GM21786 (cell line): ENCODE results near the gene LATS1.
"Not testable (repeated sequence)": the region's sequence is repeated elsewhere in the genome, so short reads cannot be mapped to it uniquely, and the experiment has no call there.

Experiments
- ATAC-seq: cut with Tn5 transposase; IDR thresholded peaks from one replicate; pipeline ENCODE4 v1.9.1; 2021; ENCODE audit not compliant: unreplicated experiment

The LATS1 gene

DNA sequence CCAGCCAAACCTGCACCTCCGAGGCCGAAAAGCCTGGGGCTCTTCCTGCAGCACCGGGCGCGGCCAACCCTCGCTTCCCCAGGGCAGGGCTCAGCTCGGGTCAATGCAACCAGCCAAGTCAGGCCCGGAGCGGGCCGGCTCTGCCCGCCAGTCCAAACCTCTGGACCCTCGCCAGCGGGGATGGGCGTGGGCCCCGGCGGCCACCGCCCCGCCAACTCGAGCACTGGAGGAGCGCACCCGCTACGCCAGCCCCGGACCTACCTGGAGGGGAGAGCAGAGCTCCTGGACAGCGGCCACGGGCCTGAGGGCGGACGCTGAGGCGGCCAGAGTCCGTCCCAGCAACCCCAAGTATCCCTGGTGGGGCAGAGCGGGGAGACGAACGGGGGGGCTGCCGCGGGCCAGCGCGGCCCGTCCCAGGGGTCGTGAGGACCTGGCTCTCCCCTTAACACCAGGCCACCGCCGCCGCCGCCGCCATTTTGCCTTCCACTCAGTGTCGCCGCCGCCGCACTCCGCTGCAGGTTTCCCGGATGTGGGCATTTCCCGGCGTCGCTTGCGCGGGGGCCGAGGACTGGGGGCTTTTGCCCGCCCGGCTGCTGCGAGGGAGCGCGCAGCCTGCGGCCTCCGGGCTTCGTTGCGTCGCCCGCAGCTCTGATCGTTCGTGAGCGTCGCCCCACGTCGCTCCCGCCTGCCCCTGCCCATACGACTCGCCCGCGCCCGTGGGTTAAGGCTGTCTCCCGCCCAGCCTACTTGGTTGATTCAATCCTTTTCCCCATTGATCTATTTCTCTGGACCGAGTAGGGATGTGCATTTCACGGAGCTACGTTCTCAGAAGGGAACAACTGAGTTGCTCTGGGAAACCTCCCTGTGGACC lies at the start of gene LATS1:
Gene LATS1, minus strand, starts transcription at position 514 of the 871 bp plus-strand sequence. CDS start 15,975 bp downstream, outside the sequence.
- peak; percentile 82 for ATAC-seq

DNA sequence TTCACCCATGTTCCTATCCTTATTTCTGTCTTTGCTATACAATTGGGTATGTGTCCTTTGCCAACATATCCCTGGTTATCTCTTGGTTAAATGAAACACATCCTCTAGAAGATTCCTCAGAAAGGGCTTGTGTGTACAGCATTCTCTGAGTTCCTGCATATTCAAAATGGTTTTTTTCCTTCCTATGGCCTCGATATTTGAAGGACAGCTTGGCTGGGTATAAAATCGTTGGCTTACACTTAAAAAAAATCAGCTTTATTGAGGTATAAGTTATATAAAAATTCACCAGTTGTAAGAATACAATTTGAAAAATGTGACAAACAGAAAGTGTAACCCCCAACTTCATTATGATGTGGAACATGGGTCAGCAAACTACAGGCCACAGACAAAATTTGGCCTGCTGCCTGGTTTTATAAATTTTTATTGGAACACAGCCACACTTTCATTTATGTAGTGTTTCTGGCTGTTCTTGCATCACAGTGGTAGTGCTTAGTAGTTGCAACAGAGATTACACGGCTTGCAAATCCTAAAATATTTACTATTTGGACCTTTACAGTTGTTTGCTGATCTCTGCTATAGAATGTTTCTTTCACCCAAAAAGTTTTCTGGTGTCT lies 48.4 kb upstream of the LATS1 start:
- ATAC-seq = no peak

DNA sequence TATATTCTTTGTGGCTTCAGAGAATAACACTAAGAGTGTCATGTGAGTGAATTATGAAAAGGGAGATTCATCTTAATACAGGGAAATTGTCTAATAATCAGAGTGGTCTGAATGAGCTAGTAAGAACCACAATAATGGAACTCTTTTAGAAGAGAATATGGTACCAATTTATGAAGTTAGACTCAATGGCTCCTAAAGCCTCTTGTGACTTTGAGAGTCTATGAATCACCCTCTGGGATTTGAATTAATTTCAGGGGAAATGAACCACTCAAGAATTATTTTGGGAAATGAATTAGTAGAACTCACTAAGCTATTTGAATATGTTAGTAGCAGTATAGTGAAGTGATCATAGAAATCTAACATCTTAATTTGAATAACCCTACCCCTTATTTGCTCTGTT lies 46.0 kb upstream of the LATS1 start:
- ATAC-seq = no peak

DNA sequence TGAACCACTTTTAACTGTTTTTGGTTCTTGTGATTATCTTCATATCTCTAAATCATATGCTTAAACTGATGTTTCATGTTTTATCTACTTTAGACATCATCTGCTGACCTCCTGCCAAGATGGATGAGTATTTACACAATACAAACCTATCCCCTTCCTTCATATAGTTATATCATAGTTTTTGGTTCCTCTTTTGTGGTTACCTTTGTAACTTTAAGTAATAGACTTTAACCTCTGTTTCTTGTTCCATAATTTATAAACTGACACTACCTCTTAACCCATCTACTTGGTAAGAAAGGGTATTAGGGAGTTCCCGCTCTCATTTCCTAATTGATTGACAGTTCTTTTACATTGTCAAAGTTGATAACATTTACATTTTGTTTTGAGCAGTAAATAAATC lies 43.5 kb upstream of the LATS1 start:
- peak; percentile 99 for ATAC-seq

DNA sequence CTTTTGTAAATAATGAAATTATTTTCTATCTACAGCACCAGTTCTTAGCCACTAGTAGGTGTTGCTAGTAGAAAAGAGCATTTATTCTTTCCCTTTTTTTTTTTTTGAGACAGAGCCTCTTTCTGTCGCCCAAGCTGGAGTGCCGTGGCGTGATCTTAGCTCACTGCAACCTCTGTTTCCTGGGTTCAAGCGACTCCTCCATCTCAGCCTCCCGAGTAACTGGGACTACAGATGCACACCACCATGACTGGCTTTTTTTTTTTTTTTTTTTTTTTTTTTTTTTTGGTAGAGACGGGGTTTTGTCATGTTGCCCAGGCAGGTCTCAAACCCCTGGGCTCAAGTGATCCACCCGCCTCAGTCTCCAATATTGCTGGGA lies 38.3 kb upstream of the LATS1 start:
- no peak for ATAC-seq

DNA sequence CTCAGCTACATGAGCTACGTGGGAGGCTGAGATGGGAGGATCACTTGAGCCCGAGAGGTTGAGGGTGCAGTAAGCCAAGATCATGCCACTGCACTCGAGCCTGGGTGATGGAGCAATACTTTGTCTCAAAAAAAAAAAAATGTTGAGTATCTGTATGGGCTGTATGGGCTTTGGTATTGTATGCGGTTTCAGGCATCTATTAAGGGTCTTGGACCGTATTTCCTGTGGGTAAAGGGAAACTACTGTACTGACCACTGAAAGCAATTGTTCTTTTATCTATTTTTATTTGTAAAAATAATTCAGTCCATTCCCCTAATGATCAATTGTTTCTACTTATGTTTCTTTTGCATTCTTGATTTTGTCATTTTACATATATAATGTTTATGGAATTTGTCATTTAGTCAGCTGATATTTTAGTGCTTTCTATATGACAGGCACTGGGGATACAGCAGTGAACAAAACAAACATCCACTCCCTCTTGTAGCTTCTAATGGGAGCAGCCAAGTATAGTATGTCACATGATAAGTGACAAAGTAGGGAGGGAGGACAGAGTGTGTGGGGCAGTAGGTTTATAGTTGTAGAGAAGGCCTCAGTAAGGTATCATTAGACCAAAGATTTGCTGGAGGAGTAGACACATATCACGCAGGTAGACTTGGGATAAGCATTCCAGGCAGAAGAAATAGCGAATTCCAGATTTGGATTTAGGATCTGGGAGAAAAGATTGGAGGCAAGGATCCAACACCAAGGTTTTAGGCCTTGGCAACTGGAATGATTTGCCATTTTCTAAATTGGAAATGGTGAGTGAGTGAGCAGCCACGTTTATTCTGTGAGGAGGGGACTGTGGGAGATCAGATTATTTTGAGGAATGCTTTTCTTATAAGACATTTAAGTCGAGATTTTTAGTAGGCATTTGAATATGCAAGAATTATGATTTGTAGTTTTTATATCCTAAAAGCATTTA lies 37.7 kb upstream of the LATS1 start:
- peak; percentile 81 for ATAC-seq

DNA sequence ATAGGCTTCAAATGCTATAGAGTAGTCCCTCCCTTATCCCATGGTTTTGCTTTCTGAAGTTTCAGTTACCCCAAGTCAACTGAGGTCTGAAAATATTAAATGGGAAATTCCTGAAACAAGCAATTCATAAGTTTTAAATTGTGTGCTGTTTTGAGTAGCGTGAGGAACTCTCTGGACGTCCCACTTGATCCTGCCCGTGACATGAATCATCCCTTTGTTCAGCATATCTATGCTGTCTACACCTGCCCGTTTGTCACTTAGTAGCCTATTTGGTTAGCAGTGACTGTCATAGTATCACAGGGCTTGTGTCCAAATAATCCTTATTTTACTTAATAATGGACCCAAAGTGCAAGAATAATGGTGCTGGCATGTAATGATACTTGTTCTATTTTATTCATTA lies 36.6 kb upstream of the LATS1 start:
- ATAC-seq = no peak

DNA sequence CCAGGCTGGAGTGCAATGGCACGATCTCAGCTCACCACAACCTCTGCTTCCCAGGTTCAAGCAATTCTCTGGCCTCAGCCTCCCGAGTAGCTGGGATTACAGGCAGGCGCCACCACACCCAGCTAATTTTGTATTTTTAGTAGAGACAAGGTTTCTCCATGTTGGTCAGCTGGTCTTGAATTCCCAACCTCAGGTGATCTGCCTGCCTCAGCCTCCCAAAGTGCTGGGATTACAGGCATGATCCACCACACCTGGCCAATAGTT lies 35.4 kb upstream of the LATS1 start:
- ATAC-seq = not testable (repeated sequence)

DNA sequence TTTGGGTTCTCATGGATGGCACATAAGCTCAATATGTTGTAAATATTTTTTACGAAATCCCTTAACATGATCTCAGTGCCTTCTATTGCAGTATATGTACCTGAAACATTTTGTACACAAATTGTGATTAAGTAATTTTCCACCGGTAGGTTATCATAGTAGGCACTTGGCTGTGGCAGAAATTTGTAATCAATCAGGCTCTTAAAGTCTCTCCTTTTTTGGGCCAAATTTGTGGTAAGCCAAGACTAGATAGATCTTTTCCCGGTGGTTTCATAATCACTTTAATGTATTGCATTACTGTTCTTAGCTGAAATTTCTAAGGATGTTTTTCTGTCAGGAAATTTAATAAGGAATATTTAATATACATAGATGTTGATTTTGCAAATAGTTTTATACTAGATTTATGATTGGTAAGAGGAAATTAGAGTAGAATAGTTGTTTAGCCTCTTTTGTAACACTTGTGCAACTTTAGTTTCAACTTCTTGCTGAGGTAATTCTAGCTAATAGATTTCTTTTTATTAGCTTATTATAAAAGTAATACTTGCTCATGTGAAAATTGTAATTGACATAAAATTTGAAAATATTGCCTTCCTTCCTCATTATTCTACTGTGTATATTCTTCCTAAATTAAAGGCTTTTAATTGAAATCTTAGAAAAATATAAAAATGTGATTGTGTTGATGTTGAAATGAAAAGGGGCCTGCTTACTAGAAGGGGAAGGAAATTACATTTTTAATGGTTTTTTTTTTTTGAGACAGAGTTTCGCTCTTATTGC lies 34.9 kb upstream of the LATS1 start:
- no peak for ATAC-seq

DNA sequence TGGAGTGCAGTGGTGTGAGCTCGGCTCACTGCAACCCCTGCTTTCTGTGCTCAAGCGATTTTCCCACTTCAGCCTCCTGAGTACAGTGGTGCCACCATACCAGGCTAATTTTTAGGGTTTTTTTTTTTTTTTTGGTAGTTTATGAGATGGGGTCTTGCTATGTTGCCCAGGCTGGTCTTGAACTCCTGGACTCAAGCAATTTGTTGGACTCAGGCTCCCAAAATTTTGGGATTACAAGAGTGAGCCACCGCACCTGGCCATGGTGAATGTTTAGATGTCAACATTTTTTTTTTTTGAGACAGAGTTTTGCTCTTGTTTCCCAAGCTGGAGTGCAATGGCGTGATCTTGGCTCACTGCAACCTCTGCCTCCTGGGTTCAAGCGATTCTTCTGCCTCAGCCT lies 34.0 kb upstream of the LATS1 start:
- not testable (repeated sequence) for ATAC-seq

DNA sequence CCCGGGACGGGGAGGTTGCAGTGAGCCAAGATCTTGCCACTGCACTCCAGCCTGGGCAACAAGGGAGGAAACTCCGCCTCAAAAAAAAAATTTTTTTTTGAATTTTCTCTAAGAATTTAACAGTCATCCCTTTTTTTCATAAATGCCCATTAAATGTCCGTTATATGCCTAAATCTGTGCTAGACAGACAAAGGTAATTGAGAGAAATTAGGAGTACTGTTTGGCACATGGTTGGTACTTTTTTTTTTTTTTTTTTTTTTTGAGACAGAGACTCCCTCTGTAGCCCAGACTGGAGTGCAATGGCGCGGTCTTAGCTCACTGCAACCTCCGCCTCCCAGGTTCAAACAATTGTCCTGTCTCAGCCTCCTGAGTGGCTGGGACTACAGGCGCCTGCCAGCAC lies 33.3 kb upstream of the LATS1 start:
- ATAC-seq = no peak

DNA sequence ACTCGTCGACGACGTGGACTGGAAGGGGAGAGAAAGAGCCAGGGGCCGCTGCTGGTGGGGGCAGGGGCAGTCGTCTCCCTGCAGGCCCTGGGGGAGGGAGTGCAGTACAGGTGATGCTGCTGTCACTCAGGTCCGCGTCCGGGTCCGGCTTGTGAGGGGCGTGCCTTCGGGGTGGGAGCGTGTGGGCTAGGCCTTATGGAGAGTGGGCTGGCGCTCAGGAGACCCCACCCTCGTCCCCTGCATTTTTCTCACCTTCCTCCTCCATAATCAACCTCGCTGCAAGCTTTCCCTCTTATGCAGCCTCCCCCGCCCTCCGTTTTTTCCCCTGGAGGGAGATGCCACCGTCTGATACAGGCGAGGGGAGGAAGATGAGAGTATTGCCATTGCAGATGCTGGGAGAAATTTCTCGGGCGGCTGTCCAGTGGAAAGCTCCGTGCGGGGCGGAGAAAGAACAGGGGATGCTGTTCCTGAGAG lies 32.3 kb upstream of the LATS1 start:
- peak; percentile 37 for ATAC-seq

DNA sequence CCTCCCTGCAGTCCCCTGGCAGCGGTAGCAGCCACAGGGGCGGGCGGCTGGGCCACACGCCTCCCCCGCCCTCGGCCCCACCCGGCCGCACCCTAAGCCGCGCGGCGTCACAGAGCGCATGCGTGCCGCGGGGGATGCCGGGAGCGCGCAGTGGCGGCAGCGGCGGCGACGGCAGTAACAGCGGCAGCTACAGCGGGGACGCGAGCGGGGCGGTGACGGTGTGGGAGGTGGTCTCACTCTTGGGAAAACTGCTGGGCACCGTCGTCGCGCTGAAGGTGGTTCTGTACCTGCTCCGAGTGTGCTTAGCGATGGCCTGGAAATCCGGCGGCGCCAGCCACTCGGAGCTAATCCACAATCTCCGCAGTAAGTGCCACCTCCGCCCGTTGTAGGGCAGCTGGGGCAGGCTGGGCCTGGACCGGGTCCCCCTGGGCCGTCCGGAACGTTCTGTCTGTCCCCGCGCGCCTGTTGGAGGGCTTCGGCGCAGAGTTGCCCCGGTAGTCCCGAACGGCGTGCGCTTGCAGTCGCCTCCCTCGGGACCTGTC lies 31.8 kb upstream of the LATS1 start, which contains the start of gene PCMT1:
Gene PCMT1, plus strand, starts transcription at position 148 of the 542 bp plus-strand sequence. Its CDS starts 161 bp downstream, at position 309.
- peak; percentile 83 for ATAC-seq

DNA sequence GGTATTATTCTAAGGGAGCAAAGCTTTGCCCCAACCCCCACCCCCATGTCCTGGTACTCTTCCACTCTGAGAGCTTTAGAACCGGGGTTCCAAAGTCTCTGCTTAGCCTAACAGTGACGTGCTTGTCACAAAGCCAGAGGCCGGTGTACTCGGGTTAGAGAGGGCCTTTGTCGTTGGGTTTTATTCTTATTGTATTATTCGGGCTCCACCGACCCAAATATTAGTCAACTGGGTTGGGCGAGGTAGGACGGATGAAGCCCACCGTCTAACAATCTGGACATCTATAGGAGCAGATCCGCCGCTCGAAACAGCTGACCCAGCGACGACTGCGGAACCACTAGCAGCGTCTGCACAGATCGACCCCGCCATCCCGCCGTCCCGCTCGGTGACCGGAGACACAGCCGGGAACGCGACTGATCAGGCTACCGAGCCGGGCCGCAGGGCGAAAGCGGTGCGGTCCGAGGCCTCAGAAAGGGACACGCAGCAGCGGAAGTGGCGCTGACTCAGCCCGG lies 31.2 kb upstream of the LATS1 start:
- not testable (repeated sequence) for ATAC-seq

DNA sequence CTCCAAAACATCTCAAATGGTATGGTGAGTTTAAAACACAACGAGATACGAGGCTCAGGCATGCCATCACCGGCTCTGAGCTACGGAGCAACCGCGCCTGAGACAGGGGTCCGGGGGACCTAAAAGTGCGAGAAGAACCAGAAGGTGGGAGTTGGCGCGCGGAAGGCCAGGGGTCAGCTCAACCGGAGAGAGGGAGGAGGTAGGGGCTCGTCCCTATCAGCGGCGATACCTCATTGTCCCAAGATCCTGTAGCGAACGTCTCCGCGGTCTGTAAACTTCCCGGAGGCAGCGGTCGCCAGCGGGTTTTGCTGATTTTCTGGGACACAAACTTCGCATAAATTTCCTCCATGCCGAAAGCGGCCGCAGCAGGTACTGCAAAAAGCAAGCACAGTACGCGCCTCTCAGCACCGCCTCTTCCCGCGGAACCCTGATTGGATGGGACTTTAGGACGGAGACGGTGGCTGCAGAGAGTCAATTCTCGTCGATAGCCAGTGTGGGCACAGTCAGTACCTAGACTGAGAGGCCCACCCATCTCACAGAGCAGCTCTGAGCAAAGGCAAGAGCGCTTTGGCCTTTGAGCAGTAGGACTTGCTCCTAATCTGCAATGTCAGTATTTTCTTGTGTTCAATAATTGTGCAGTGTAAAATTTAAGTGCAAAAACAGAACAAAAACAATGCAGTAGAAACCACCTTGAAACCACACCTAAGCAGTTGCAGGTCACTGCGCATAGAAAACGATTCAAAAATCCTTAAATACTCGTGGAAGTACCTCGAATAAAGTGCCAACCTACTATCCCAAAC lies 28.4 kb upstream of the LATS1 start, which contains the start of gene NUP43:
Gene NUP43, minus strand, starts transcription at position 383 of the 800 bp plus-strand sequence. Its CDS starts 34 bp downstream, at position 349.
- ATAC-seq = peak; percentile 51

DNA sequence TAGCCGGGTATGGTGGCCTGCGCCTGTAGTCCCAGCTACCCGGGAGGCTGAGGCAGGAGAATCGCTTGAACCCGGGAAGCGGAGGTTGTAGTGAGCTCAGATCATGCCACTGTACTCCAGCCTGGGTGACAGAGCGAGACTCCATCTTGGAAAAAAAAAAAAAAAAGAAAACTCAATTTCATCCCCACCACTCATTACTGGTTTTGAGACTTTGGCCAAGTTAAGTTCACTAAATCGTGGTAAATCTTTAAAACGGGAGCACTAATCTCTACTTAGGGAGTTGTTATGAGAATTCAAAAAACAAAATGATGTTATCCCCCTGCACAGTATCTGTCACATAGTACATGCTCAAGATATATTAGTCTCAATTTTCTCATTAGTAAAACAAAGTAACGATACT lies 27.4 kb upstream of the LATS1 start:
- not testable (repeated sequence) for ATAC-seq

DNA sequence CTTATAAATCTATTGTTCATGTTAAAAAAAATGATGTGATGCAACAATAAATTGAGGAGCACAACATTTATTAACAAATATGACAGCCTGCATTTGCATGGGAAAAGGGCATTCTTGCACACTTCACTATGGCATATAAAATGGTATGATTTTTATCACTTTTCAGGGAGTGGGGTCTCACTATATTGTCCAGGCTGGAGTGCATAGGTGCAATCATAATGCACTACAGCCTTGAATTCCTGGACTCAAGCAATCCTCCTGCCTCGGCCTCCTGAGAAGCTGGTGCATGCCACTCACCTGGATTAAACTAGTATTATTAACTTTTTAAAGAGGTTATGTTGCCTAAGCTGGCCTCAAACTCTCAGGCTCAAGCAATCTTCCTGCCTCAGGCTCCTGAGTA lies 17.0 kb upstream of the LATS1 start:
- no peak for ATAC-seq

DNA sequence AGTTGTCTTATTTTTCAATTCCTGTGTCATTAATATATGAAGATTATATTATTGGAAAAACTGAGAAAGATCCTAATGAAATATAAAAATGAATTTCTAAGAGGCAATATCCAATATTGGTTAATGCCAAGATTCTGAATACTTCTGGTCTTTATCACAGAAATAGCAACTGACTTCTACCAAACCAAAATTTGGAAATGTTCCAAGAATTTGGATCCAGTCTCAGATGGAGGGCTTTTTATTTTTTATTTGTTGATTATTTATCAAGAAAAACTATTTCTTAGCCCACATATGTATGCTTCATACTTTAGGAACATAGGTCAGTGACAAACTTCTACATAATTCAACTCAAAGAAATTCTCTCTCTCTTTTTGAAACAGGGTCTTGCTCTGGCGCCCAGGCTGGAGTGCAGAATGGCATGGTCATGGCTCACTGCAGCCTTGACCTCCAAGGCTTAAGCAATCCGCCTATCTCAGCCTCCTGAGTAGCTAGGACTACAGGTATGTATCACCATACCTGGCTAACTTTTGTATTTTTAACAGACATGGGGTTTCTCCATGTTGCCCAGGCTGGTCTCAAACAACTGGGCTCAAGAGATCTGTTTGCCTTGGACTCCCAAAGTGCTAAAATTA lies 15.3 kb upstream of the LATS1 start:
- no peak for ATAC-seq

DNA sequence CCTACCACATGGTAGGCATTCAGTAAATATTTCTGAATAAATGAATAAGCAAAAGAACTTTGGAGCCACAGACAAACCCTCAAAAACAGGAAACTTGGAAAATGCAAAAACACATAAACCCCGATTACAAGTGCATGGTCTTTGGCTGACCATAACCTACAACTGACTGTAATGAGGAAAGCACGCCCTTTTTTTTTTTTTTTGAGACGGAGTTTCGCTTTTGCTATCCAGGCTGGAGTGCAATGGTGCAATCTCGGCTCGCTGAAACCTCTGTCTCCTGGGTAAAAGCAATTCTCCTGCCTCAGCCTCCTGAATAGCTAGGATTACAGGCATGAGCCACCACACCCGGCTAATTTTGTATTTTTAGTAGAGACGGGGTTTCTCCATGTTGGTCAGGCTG lies 11.9 kb upstream of the LATS1 start:
- no peak for ATAC-seq
